Heart left ventricle (tissue), 13 donors: Measurements from ENCODE around the gene FAM171A1.

ENCODE experiments used
- CTCF ChIP-seq, 12 donors: fragments of 200-600 bp; sonication (generic) in 4 of 12; IDR thresholded peaks; one replicate each; pipeline versions ENCODE4 v1.5.0 to v1.8.0; 2018 to 2022; ENCODE audit warnings: antibody characterized with exemption in 12 of 12, mild to moderate bottlenecking in 5 of 12
- POLR2A ChIP-seq, 2 donors: fragments of 450-650 bp; IDR thresholded peaks; one replicate each; pipeline ENCODE4 v1.6.1; 2017; ENCODE audit warnings: antibody characterized with exemption in 2 of 2, mild to moderate bottlenecking in 2 of 2, moderate library complexity in 2 of 2
- donor health status: ischemic (EF 13 %, LVEDD 7.1; RV severe dilation, severe dysfunction).
- donor health status: DM: no; HTN: yes; CAD: no.
- donor health status: DM: no; HTN: no; CAD: no.
- donor health status: ischemic (EF 25% LVEDD 6.9; RV normal size, moderate dysfunction).
- donor health status: ischemic (EF 25% LVEDD 5.7; RV mildly dilated, moderate dysfunction).
- donor health status: ischemic (EF 35%, LVEDD 5.7; RV mildly dilated, moderate dysfunction).
- donor health status: nonischemic (EF 11% LVEDD 7.7; RV severe dilation, severe dysfunction).
- donor health status: DM: yes; HTN: yes; CAD: no.
- donor health status: PGD.
- donor health status: ischemic (EF 29% LVEDD 5.4; RV normal size, mild dysfunction).
- donor health status: nonischemic (EF 23%, LVEDD 6.1; RV moderate dilation, normal function).

DNA sequence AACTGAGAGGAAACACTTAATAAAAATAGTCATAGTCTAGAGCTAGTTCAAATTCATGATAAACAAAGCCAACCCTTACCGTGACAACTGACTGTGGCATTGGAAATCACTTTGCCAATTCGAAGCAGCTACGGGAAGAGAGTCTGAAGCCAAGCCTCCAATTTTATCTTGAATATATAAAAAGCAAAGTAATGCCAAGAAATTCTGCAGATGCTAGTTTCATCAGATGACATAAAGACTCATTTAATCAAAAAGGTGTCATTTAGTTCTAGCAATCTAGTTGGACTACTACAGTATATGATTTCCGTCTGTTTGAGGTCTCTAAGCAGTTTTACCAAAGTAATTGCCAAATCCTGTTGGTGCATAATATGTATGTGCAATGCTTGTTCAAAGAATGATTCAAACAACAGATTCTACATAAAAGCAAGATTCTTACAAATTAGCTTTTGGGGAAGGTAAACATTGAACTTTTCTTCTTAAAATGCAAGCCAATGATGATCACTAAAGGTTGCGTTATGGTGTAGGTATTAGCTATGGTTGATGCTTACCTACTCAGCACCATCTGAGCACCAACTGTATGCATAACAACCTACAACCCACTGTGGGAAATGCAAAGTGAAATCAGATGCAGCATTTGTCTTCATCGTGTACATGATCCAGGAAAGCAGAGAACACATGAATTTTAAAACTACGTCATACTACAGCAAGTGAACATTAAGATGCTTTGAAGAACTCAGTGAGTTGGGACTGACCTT, 2.8 kb downstream of the FAM171A1 start:
- TF ChIP-seq CTCF (IDR thresholded peaks at IDR 0.05) = no peak
- TF ChIP-seq POLR2A (IDR thresholded peaks at IDR 0.05) = no peak
